GM21786 (cell line): ENCODE results near the gene LRRC46.

Experiments
- ATAC-seq: cut with Tn5 transposase; IDR thresholded peaks from one replicate; pipeline ENCODE4 v1.9.1; 2021; ENCODE audit not compliant: unreplicated experiment

Gene LRRC46

GRCh38 chr17:47875011-47875985 lies 43.8 kb downstream of the LRRC46 start:
- ATAC-seq, result no peak

GRCh38 chr17:47877368-47878034 lies 46.0 kb downstream of the LRRC46 start:
- ATAC-seq, result no peak

DNA sequence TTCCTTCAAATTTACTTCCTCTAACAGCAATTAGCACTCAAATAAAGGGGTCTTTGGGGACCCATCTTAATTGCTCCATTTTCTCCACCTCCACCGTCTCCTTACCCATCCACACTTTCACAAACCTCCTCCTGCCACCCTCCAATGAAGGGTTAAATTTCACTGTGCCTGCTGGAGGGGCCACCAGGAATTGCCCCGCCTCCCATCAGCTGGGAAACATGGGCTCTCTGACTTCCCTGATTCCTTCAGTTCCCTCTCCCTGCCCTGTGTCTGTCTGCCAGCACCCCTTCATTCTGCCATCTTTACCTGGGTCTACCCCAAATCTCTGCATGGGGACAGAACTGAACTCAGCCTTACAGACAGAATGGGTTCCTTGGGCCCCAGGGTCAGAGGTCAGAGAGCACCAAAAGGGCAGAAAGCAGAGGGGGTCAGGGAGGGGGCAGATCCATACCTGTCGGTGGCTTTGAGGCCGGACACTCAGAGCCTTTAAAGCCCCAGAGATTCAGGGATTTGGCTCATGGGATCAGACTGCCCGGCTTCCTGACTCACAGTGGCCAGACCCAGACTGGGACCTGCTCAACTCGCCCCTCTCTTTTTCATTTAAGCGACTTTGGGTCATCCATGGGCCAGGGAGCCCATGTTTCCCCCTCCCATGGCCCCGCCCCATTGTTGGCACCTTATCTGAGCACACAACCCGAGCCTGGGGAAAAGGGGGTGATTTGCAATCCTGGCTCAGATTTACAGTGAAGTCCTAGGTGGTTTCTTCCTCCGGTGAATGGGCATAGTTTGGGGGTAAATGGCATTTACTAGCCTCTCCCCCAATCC lies 46.9 kb downstream of the LRRC46 start:
- ATAC-seq, result no peak

DNA sequence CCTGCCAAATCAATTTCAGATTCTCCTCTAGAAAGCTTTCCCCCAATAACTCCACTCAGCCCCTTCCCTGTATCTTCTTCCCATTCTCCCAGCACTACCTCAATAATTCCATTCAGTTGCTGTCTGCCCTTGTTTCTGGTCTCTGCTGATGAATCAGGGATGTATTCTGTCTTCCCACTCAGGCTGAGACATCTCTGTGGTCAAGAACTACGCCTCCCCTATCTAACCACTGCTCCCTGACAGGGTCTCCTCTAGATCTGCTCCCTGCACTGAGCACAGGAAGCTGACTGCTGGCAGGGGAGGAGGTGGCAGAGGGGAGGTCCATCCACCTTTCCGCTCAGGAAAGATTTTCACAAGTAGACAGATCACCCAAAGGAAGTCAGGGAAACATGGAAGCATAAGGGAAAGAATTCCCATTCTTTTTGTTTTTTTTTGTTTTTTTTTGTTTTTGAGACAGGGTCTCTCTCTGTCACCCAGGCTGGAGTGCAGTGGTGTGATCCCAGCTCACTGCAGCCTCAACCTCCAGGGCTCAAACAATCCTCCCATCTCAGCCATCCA lies 47.6 kb downstream of the LRRC46 start:
- ATAC-seq, result no peak

DNA sequence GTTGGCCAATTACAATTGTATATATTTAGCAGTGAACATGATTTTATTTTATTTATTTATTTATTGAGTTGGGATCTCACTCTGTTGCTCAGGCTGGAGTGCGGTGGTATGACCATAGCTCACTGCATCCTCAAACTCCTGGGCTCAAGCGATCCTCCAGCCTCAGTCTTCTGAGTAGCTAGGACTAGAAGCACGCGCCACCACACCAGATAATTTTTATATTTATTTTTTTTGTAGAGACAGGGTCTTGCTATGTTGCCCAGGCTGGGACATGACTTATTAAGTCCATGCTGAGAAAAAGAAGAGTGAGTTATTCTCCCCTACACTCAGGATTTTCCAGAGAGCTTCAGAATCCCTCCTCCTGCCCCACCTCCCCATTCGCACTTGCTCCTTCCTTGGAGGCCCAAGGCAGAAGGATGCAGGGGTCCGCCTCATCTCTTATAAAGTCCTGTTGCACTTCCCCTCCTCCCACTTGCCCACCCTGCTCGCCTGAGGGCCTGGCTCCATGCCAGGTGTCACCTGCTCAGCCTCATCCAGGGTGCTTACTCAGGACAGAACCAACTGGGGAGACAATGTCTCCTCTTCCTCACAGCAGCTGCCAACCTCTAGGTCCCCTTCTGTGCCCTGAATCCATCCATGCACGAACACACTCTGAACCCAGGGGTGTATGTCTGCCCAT lies 48.4 kb downstream of the LRRC46 start:
- ATAC-seq, result no peak

DNA sequence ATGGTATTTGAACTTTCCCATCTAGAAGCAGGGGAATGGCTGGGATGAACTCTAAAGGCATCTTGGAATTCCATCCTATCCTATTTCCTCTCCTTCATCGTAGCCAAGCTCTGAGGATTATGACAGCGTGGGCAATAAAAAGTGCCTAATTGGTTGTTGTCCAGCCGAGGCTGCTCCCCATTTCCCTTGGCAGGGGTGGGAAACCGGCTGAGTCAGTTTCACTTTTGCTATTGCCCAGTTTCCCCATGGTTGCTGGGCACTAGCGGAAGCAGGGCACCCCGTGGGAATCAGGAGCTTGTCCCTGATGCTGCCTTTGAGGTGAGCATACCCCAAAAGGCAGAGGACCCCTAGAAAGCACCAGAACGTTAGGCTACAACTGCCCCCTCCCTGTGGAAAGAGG lies 50.8 kb downstream of the LRRC46 start:
- no peak for ATAC-seq

GRCh38 chr17:47882695-47883588 lies 51.5 kb downstream of the LRRC46 start:
- ATAC-seq, result no peak

DNA sequence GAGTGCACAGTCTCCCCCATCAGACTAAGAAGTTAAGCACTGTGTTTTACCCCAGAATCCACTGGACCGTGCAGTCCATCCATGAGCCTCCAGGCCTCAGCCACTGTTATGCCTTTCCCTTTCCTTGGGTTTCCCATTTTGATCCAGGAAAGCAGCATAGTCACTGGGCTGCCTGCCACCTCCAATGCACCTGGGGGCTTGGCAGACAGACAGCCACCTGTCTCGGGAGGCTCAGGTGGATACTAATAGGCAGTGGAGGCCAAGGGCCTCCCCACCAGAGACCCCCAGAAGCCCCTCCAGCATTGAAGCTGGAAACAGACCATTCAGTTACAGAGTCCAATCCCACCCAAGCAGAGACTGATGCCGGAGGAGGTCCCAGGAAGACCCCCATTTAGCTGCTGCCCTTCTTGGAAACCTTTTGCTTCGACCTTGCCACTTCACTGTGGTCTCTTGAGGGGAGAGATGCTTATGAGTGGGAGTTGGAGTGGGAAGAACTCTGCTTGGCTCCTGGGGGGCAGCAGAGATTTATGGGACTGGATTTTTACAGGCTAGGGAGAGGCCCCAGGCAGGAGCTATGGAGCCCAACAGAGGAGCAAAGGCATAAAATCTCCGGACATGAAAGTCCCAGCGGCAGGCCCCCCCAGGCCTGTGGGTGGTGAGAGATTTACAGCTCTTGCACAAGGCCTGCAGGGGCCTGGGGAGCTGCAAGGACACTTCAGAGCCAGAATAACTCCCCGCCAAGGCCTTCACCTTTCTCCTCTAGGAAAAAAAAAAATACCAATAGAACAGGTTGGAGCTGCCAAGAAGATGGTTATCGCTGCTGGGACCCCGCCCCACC lies 52.3 kb downstream of the LRRC46 start:
- ATAC-seq, result no peak

DNA sequence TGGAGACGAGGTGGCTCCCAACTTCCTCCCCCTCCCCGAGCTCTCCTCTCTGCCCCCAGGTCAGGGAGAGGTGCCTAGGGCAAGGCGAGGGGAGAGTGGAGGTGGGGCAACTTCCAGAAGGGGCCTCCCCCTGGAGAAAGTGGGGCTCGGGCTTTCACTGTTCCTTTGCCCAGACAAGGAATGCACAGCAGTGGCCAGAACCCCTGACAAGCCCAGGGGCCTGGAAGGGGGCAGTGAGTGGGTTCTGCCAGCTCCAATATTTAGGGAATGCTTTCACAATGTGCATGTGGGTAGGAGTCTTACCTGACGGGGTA lies 52.9 kb downstream of the LRRC46 start:
- no peak for ATAC-seq

- no peak for ATAC-seq
Observed at GRCh38 chr17:47884905-47885730, 53.6 kb downstream of the LRRC46 start.
